Measurements from ENCODE around the gene LHX8. TPM values are rescaled to one million over a fixed set of nuclear protein-coding genes. Genes with fewer than 3 reads are reported as not detected.
"Not testable (repeated sequence)": the region's sequence is repeated elsewhere in the genome, so short reads cannot be mapped to it uniquely, and the experiment has no call there.

LHX8 gene
- not detected for total RNA-seq
- long read RNA-seq = 0 reads

GRCh38 chr1:75133750-75134646, at the start of gene LHX8:
Gene LHX8 (plus strand): TSS chr1:75134388. CDS start chr1:75136615, 2,227 bp downstream.
- intact Hi-C loops (cut with DNase I) = no loop called here
- no peak for DNase-seq (ENCODE audit: low spot score)

GRCh38 chr1:75085931-75086330, 48.3 kb upstream of the LHX8 start:
- intact Hi-C loops (cut with DNase I) = no loop called here
- DNase-seq (ENCODE audit: low spot score) = no peak

DNA sequence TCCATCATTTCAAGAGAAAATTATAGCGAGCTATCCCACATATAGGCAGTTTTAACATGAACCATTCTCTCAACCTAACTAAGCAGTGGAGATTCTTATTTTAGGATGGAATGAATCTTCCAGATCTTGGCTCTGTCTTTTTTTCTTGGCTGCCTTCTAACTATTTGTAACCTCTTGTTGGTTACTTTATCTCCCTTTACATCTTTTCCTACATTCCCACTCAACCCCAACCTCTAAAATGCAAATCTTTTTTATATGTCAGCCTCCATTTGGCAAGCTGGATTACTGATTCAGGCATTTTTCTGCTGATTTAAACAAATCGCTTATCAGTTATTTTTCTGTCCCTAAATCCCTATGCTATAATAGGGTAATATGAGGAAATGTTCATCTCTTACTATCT, 46.9 kb upstream of the LHX8 start:
- no peak for DNase-seq (ENCODE audit: low spot score)
- intact Hi-C loops (cut with DNase I) = no loop called here

DNA sequence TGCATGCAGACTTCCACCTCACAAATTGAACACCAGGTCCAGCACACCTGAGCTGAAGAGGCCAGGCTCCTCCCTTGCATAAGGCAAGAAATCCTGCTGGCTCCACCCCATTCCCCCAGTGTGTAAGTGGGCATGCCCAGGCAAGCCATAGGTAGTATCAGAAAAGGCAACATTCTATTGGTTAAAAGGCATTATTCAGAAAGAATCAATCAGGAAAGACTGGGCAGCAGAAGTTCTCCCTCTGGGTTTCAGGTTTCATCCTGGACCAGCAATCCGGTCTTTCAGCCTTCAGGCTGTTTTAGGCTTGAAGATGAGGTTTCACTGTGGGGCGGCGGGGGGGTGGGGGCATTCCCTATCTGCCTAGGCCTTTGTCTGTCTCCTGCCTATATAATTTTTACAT, 42.0 kb upstream of the LHX8 start:
- no peak for DNase-seq (ENCODE audit: low spot score)
- intact Hi-C loops (cut with DNase I) = no loop called here

- intact Hi-C loops (cut with DNase I) = no loop called here
- DNase-seq (ENCODE audit: low spot score) = no peak
These were observed 36.5 kb upstream of the LHX8 start for GRCh38 chr1:75097654-75098053.

- intact Hi-C loops (cut with DNase I) = no loop called here
- DNase-seq (ENCODE audit: low spot score) = no peak
These were observed 34.6 kb upstream of the LHX8 start for GRCh38 chr1:75099581-75099980.

GRCh38 chr1:75100481-75101092, 33.6 kb upstream of the LHX8 start:
- DNase-seq (ENCODE audit: low spot score) = no peak
- intact Hi-C loops (cut with DNase I) = no loop called here

GRCh38 chr1:75112362-75112951, 21.7 kb upstream of the LHX8 start:
- DNase-seq (ENCODE audit: low spot score); intact Hi-C loops (cut with DNase I): not testable (repeated sequence)

GRCh38 chr1:75115654-75116053, 18.5 kb upstream of the LHX8 start:
- no peak for DNase-seq (ENCODE audit: low spot score)
- intact Hi-C loops (cut with DNase I) = no loop called here

DNA sequence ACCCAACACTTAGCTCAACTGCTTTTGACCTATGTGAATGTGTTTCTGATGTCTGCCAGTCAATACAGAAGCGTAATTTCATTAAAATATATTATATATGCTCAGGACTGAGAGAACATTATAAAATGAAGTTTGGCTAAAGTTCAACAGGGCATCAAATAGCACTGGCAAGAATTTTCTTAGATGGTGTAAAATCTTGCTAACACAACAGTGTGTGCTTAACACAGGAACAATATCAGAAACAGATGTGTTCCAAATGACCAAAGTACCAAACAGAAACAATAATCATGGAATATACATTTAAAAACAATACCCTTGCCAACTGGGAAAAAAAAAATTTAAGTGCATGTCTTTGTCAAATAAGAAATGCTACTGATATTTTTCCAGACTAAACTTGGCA, 10.4 kb upstream of the LHX8 start:
- intact Hi-C loops (cut with DNase I) = no loop called here
- DNase-seq (ENCODE audit: low spot score) = no peak

- DNase-seq (ENCODE audit: low spot score) = no peak
- intact Hi-C loops (cut with DNase I) = no loop called here
These were observed 9.7 kb upstream of the LHX8 start for GRCh38 chr1:75124510-75124909.

DNA sequence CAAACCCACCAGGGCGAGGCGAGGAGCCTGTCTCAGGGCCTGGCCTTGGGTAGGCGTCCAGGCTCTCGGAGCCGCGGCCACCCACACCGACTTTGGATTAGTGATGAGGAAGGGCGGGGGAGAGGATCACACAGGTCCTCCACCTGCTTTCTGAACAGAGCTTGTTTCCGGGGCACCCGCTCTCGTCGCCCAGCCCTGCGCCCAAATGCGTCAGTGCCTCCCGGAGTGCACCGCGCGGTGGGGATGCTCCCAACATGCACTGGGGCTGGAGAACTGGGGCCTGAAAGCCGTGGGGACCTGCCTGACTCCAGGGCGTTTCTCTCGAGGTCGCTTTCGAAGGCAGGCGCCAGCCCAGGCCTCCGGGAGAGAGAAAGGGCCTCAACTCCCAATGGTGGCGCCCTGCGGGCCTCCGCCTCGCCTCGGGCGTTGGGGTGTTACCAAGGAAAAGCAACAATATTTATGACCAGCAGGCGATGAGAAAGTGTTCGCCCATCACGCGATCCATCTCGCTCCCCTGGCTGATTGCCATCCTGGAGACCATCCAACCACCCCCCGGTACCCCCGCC, 8.9 kb upstream of the LHX8 start:
- DNase-seq (ENCODE audit: low spot score) = no peak

GRCh38 chr1:75126611-75127101, 7.5 kb upstream of the LHX8 start:
- intact Hi-C loops (cut with DNase I) = no loop called here
- no peak for DNase-seq (ENCODE audit: low spot score)

More for the DNA sequence above, 8.9 kb upstream of the LHX8 start:
- intact Hi-C loops (cut with DNase I) = no loop called here

- DNase-seq (ENCODE audit: low spot score) = no peak
- intact Hi-C loops (cut with DNase I) = no loop called here
These were observed 6.1 kb upstream of the LHX8 start for GRCh38 chr1:75127916-75128717.

- no peak for DNase-seq (ENCODE audit: low spot score)
- intact Hi-C loops (cut with DNase I) = no loop called here
These were observed 4.6 kb upstream of the LHX8 start for GRCh38 chr1:75129660-75129982.

- intact Hi-C loops (cut with DNase I) = no loop called here
- no peak for DNase-seq (ENCODE audit: low spot score)
These were observed 4.0 kb upstream of the LHX8 start for GRCh38 chr1:75129983-75130789.

- DNase-seq (ENCODE audit: low spot score) = no peak
- intact Hi-C loops (cut with DNase I) = no loop called here
These were observed 3.2 kb upstream of the LHX8 start for GRCh38 chr1:75130865-75131564.

- no peak for DNase-seq (ENCODE audit: low spot score)
- intact Hi-C loops (cut with DNase I) = no loop called here
These were observed 2.5 kb upstream of the LHX8 start for GRCh38 chr1:75131565-75132241.
